HG03575 (cell line): ENCODE data around the gene CENPA.

ENCODE experiments used
- ATAC-seq: cut with Tn5 transposase; IDR thresholded peaks from one replicate; pipeline ENCODE4 v1.9.1; 2021; ENCODE audit not compliant: unreplicated experiment, insufficient number of reproducible peaks, low FRiP score; ENCODE audit errors: extremely low read depth

CENPA gene

DNA sequence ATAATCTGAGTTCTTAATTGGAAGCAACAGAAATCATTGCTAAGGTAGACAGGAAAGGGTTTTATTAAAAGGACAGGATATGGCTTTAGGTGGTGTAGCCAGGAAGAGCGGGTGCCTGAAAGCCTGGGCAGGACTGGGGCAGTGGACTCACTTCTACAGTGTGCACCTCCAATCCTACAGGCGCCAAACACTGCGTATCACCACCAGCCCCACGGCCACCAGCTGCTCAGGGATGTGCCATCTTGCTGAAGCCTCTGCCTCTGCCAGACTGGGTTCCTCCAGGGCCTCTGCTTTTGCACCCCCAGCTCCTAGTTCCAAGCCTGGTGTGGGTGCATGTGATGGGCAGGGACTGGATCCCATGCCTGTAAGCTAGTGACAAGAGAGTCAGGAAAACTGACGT, 32.4 kb downstream of the CENPA start:
- ATAC-seq: no peak

DNA sequence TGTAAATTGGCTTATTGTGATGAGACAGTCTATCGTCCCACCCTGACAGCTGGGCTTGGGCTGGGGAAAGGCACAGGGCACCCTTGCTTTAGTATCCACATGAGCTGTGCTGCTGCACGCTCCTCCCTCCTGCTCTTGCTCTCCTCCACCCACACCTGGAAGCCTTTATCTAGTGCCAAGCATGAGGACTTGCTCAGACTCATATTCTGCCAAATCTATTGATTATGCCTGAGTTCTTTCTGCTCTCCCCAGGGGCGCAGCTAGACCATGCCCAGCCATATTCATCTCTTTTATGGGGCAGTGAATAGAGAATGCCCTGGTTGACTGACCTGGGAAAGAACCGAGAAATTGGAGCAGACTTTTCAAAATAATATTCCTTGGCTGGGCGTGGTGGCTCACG, 33.1 kb downstream of the CENPA start:
- no peak for ATAC-seq

DNA sequence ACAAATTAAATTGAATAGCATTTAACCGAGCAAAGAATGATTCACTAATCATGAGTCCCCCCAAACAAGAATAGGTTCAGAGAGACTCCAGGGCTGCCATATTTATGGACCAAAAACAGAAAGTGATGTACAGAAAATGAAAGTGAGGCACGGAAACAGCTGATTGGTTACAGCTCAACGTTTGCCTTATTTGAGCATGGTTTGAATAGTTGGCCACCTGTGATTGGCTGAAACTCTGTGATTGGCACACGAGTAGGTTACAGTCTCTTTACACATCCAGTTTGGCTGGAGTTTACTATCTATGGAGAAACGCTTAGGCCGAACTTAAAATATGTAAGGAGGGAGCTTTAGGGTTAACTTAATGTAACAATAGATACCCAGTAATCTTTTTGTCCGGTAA, 35.1 kb downstream of the CENPA start:
- ATAC-seq: no peak

DNA sequence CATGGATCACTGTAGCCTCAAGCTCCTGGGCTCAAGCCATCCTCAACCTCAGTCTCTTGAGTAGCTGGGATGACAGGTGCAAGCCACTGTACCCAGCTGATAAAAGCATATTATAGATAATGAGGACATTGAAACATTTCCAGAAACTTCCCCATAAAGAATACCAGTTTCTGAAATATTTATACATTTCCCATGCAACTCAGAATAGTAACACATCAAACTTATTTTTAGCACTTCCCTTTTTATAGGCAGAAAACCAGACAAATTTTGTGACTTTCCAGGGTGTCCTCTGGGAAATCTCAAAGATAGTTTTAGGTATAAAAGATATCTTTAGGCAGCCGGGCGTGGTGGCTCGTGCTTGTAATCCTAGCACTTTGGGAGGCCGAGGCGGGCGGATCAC, 37.0 kb downstream of the CENPA start:
- ATAC-seq: no peak

DNA sequence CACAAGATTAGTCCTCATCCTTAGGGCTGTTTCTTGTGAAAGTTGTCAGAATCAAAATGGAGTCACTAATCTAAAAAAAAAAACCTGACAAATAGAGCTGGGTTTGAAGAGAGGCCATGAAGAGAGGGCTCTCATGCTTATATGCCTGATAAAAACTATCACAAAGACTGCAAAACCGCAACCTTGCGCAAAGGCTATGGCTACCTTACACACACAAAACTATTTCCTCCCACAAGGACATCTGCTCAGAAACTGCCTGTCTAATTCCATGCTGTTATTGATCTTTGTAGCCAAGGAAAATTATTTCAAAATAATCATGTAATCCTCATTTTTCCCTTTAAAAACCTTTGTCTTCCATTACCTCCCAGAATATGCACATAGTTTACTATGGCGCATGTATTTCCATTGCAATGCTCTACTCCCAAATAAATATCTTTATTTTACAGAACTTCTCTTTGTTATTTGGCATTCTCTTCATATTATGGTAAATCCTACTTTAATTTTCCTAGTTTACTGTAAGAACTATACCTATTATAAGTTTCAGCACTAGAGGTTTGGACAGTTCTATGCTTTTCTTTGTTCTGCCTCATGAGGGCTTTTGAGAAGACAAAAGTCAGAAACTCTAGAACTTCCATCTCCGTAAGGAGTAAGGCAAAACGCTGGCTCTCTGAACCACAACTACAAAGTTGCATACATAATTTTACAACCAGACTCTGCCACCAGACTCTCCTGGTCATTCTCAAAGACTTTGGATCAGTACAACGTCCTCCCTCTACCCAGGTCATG, 52.5 kb downstream of the CENPA start:
- no peak for ATAC-seq

DNA sequence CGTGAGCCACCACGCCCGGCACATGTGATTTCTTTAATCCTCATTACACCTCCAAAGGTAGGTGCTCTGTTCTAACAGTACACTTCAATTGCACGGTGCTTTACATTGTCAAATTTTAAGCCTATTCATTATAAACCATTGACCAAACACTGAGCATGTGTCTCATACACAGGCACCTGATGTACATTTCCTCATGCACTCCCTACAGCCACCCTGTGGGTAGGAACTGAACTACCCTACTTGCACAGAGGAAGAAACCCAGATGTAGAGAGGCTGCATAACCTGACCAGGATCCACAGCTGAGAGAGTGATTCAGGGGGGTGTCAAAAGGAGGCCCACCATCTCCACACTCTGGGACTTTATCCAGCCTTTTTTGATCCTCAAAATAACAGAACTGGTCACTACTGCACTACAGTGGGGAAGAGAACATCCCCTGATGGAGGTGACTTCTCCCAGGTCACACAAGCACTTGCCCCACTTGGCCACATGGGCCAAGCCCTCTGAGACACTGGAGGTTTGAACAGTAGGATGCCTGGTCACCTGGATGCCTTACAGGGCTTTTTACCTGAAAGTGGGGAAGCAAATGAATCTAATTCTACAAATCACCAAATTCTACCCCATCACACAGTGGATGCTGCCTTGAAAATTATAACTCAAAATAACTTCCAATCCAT, 55.2 kb downstream of the CENPA start:
- ATAC-seq: no peak

DNA sequence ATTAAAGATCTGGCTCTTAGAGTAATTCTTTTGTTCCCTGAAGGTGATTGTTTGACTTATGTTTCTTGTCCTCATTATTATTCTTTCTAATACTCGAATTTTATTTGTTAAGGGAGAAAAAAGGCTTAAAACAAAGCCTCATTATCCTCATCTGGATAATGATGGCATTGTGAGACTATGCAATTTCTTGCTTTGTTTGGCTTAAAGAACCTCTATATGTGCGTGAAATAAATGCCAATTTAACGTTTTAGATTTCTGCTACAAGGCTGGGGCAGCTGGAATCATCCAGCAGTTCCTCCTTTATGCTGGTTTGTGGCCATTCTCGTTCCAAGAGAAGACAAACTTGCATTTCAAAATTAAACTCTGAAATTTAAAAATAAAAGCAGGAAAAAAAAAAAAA, 57.2 kb downstream of the CENPA start:
- no peak for ATAC-seq
